ENCODE results near the gene PTPRG.

DNA sequence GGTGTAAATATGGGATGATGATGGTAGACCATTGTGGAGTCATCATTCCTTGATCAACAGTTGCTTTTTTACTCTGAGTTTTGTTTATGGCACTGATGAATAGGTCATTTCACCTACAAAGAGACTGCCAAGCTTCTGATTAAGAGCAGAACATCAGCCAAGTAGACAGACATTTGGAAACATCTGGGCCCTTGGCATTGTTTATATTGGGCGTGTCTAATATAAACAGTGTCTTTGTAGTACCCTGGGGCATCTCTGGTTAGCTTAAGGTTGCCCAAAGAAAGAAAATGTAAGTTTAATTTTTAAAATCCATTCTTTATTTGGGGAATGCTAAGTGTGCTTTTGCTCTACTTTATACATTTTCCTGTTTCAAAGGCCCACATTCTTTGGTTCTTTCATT is 435.0 kb downstream of the PTPRG start:
- no peak for TF ChIP-seq CTCF (IDR thresholded peaks at IDR 0.05 in 4 of 5, conservative IDR thresholded peaks at IDR 0.05 in 1 of 5)
- no peak for TF ChIP-seq POLR2A (IDR thresholded peaks at IDR 0.05)
